ENCODE data around the gene CCDC34. TPM values are rescaled to one million over a fixed set of nuclear protein-coding genes. Genes with fewer than 3 reads are reported as not detected.

CCDC34 gene
- total RNA-seq, result 10 to 100 TPM in 1 of 4 donors, 1 to 10 TPM in 3; 1.3 to 10.4 (median 5.2) TPM

GRCh38 chr11:27362749-27363575 lies at the start of gene CCDC34:
Gene CCDC34, minus strand, starts transcription at chr11:27363215. Its CDS starts 21 bp downstream, at chr11:27363194.
- intact Hi-C loops (cut with DNase I), result no loop called here
- Histone ChIP-seq H3K9me3 (no peaks in the 10 kb centered on the region), H3K36me3 (peaks cover 0 to 9% (median 0%) of the 10 kb centered on the region in 3 donors), H3K27me3 (no peaks in the 10 kb centered on the region), H3K4me3 (peak within 1 kb of the TSS; percentile 73 to 89 (median 76)), H3K27ac (peak within 1 kb of the TSS in 3 of 4 donors; percentile 65 to 66 (median 66)), H3K4me1 (peaks cover 13 to 53% (median 14%) of the 10 kb centered on the region in 3 donors)
- DNase-seq, result peak; percentile 50
- TF ChIP-seq POLR2A (IDR thresholded peaks at IDR 0.05) (peak in 2 of 4 donors; percentile 6 to 15), CTCF (IDR thresholded peaks at IDR 0.05) (peak in 1 of 6 experiments; percentile 22)
- WGBS, 2 donors, result 1 to 2% methylated on average over 14 to 18 of the region's 57 CpGs

- TF ChIP-seq POLR2A (IDR thresholded peaks at IDR 0.05), result no peak
- no peak for TF ChIP-seq CTCF (IDR thresholded peaks at IDR 0.05)
- Histone ChIP-seq H3K36me3 (no peaks in the 10 kb centered on the region), H3K4me1 (peaks cover 0 to 74% (median 2%) of the 10 kb centered on the region in 3 donors), H3K27me3 (no peaks in the 10 kb centered on the region), H3K4me3 (no peak overlapping the region), H3K27ac (peak overlapping the region in 1 of 4 donors; percentile 67), H3K9me3 (no peaks in the 10 kb centered on the region)
- intact Hi-C loops (cut with DNase I), result no loop called here
- no peak for DNase-seq
These were observed 49.2 kb upstream of the CCDC34 start for GRCh38 chr11:27412192-27412691.

- intact Hi-C loops (cut with DNase I), result no loop called here
These were observed 48.3 kb upstream of the CCDC34 start for GRCh38 chr11:27411328-27411727.

GRCh38 chr11:27410272-27410671 lies 47.3 kb upstream of the CCDC34 start:
- Histone ChIP-seq H3K27ac (no peak overlapping the region), H3K9me3 (no peaks in the 10 kb centered on the region), H3K4me3 (no peak overlapping the region), H3K27me3 (no peaks in the 10 kb centered on the region), H3K36me3 (no peaks in the 10 kb centered on the region), H3K4me1 (peaks cover 0 to 59% (median 2%) of the 10 kb centered on the region in 3 donors)
- no peak for TF ChIP-seq POLR2A (IDR thresholded peaks at IDR 0.05)
- TF ChIP-seq CTCF (IDR thresholded peaks at IDR 0.05), result no peak
- intact Hi-C loops (cut with DNase I), result no loop called here
- WGBS, 2 donors, result 88 to 90% methylated on average over 1 of the region's 1 CpG
- no peak for DNase-seq

More at GRCh38 chr11:27411328-27411727, 48.3 kb upstream of the CCDC34 start:
- no peak for DNase-seq
- no peak overlapping the region for H3K4me3 ChIP-seq
- H3K27me3 ChIP-seq, result no peaks in the 10 kb centered on the region
- H3K36me3 ChIP-seq, result no peaks in the 10 kb centered on the region
- H3K9me3 ChIP-seq, result no peaks in the 10 kb centered on the region
- H3K27ac ChIP-seq, result no peak overlapping the region
- TF ChIP-seq CTCF (IDR thresholded peaks at IDR 0.05) (no peak), POLR2A (IDR thresholded peaks at IDR 0.05) (no peak)
- H3K4me1 ChIP-seq, result peaks cover 0 to 64% (median 2%) of the 10 kb centered on the region in 3 donors

GRCh38 chr11:27409742-27410141 lies 46.7 kb upstream of the CCDC34 start:
- Histone ChIP-seq H3K36me3 (no peaks in the 10 kb centered on the region), H3K4me3 (no peak overlapping the region), H3K9me3 (no peaks in the 10 kb centered on the region), H3K4me1 (peaks cover 0 to 59% (median 2%) of the 10 kb centered on the region in 3 donors), H3K27me3 (no peaks in the 10 kb centered on the region), H3K27ac (no peak overlapping the region)
- no peak for DNase-seq
- WGBS, 2 donors, result 42 to 77% methylated on average over 2 of the region's 2 CpGs
- intact Hi-C loops (cut with DNase I), result no loop called here
- no peak for TF ChIP-seq CTCF (IDR thresholded peaks at IDR 0.05)
- no peak for TF ChIP-seq POLR2A (IDR thresholded peaks at IDR 0.05)

Measured in esophagus squamous epithelium (tissue), 5 donors.